Measurements from ENCODE around the gene C12orf60. TPM values are rescaled to one million over a fixed set of nuclear protein-coding genes. Genes with fewer than 3 reads are reported as not detected.

C12orf60 gene
- total RNA-seq, 1 experiment from 2014 or later: 3.5 TPM

- TF ChIP-seq REST (IDR thresholded peaks at IDR 0.05; ENCODE audit: low read depth) (no peak), EGR1 (IDR thresholded peaks at IDR 0.05; ENCODE audit: low read depth) (no peak), TCF7L2 (IDR thresholded peaks at IDR 0.05; ENCODE audit: borderline replicate concordance, extremely low read depth, insufficient read depth, insufficient read length) (no peak), CTCF (IDR thresholded peaks at IDR 0.05 in 2 of 3, conservative IDR thresholded peaks at IDR 0.05 in 1 of 3; ENCODE audit: borderline replicate concordance in 1 of 3, insufficient read depth in 1 of 3, low read depth in 2 of 3, low read length in 2 of 3) (no peak)
Measured at GRCh38 chr12:14852880-14853279, 49.4 kb downstream of the C12orf60 start (continued).

GRCh38 chr12:14853961-14854360, 50.5 kb downstream of the C12orf60 start:
- no peaks in the 10 kb centered on the region for H3K4me1 ChIP-seq (ENCODE audit: control insufficient read depth in 1 of 2, insufficient read depth in 2 of 2, low read length in 2 of 2)
- H3K27ac ChIP-seq (ENCODE audit: low read depth, low read length): no peak overlapping the region
- DNase-seq (ENCODE audit: low read depth, low spot score) (no peak), ATAC-seq (no peak)
- BruUV-seq (replicated peaks): no TSS peak
- no peak overlapping the region for H3K4me3 ChIP-seq (replicated peaks in 1 of 2; ENCODE audit: low read depth in 1 of 2, low read length in 2 of 2)
- RAD21 ChIA-PET (ENCODE audit: low non-redundant PET in 1 of 2, low total read pairs in 2 of 2, uncharacterized antibody in 2 of 2, unreplicated experiment in 2 of 2): no interaction called here
- TF ChIP-seq CTCF (IDR thresholded peaks at IDR 0.05 in 2 of 3, conservative IDR thresholded peaks at IDR 0.05 in 1 of 3; ENCODE audit: borderline replicate concordance in 1 of 3, insufficient read depth in 1 of 3, low read depth in 2 of 3, low read length in 2 of 3): no peak
- no peak for TF ChIP-seq CEBPB (IDR thresholded peaks at IDR 0.05; ENCODE audit: low read depth)
- TF ChIP-seq MAX (IDR thresholded peaks at IDR 0.05): no peak
- TF ChIP-seq EZH2 (IDR thresholded peaks at IDR 0.05): no peak
- TF ChIP-seq SP1 (IDR thresholded peaks at IDR 0.05; ENCODE audit: low read depth): no peak
- no peak for TF ChIP-seq CBX3 (IDR thresholded peaks at IDR 0.05; ENCODE audit: low read depth)
- no peak for TF ChIP-seq POLR2AphosphoS5 (IDR thresholded peaks at IDR 0.05; ENCODE audit: low read depth, low read length)
- no peak for TF ChIP-seq ELF1 (IDR thresholded peaks at IDR 0.05; ENCODE audit: borderline replicate concordance, low read depth)
- POLR2A ChIA-PET: no interaction called here
- H2AFZ ChIP-seq (ENCODE audit: low read depth, low read length, poor library complexity, severe bottlenecking): no peak overlapping the region
- H4K20me1 ChIP-seq (ENCODE audit: insufficient read depth): no peaks in the 10 kb centered on the region
- CTCF ChIA-PET: no interaction called here
- H3K36me3 ChIP-seq (ENCODE audit: control insufficient read depth in 1 of 2, insufficient read depth in 2 of 2, low read length in 2 of 2): no peaks in the 10 kb centered on the region
- no peaks in the 10 kb centered on the region for H3K79me2 ChIP-seq (ENCODE audit: insufficient read depth, low read length)
- no peaks in the 10 kb centered on the region for H3K9me2 ChIP-seq (ENCODE audit: insufficient read depth)
- no peaks in the 10 kb centered on the region for H3K27me3 ChIP-seq (ENCODE audit: insufficient read depth, low read length)
- no peaks in the 10 kb centered on the region for H3K9me3 ChIP-seq (ENCODE audit: control insufficient read depth in 1 of 2, insufficient read depth in 1 of 2, low read depth in 1 of 2, low read length in 2 of 2)
- H3K9ac ChIP-seq (ENCODE audit: low read length): no peak overlapping the region
- H3K4me2 ChIP-seq (ENCODE audit: low read length): no peak overlapping the region
- intact Hi-C loops (cut with micrococcal nuclease): no loop called here
